ENCODE results near the gene PLAC8.

Gene PLAC8

GRCh38 chr4:83109480-83110222, 4.9 kb downstream of the PLAC8 start:
- CTCF ChIA-PET = interaction anchor here (0.6 to 1.2 kb wide), 9 partner anchors 11 to 1026 kb away, joined by 3 to 9 read pairs (median 3); no protein-coding TSS in a partner anchor
- POLR2A ChIA-PET (ENCODE audit: low non-redundant PET) = interaction anchor here (0.6 to 1.4 kb wide), 3 partner anchors 33 to 141 kb away, joined by 3 to 6 read pairs (median 4); partner anchors contain the start of gene COPS4
- DNase-seq (ENCODE audit: low spot score) = peak; percentile 20

GRCh38 chr4:83108101-83108861, 6.2 kb downstream of the PLAC8 start:
- POLR2A ChIA-PET (ENCODE audit: low non-redundant PET) = no interaction called here
- no peak overlapping the region for H3K27ac ChIP-seq
- no peak for DNase-seq (ENCODE audit: low spot score)
- TF ChIP-seq CTCF (conservative IDR thresholded peaks at IDR 0.05; ENCODE audit: low read depth) = no peak
- CTCF ChIA-PET = no interaction called here

More at GRCh38 chr4:83109480-83110222, 4.9 kb downstream of the PLAC8 start:
- TF ChIP-seq CTCF (conservative IDR thresholded peaks at IDR 0.05; ENCODE audit: low read depth) = no peak
- peak overlapping the region; percentile 81 for H3K27ac ChIP-seq

DNA sequence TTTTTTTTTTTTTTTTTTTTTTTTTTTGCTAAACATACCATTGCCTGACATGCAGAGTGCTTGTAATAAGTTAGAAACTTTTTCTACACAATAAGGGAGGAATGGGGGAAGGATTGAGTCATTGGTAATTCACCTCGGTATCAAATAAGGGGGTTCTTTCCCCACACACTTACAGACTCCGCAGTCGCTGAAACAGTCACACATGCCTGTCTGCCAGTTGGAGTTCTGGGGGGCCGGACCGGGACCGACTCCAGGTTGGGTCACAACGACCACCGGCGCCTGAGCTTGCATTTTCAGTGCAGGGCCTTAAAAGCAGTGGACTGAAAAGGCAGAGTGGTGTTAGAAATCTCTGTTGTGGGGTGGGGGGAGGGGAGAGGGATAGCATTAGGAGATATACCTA, 6.9 kb downstream of the PLAC8 start:
- POLR2A ChIA-PET (ENCODE audit: low non-redundant PET) = interaction anchor here (0.6 kb wide), 1 partner anchor 10 kb away, joined by 7 read pairs; no protein-coding TSS in a partner anchor
- TF ChIP-seq CTCF (conservative IDR thresholded peaks at IDR 0.05; ENCODE audit: low read depth) = no peak
- CTCF ChIA-PET = no interaction called here
- H3K27ac ChIP-seq = no peak overlapping the region
- DNase-seq (ENCODE audit: low spot score) = no peak

GRCh38 chr4:83104991-83105390, 9.5 kb downstream of the PLAC8 start:
- DNase-seq (ENCODE audit: low spot score) = no peak
- POLR2A ChIA-PET (ENCODE audit: low non-redundant PET) = no interaction called here
- CTCF ChIA-PET = interaction anchor here (0.6 kb wide), 1 partner anchor 465 kb away, joined by 4 read pairs; no protein-coding TSS in a partner anchor
- no peak overlapping the region for H3K27ac ChIP-seq
- no peak for TF ChIP-seq CTCF (conservative IDR thresholded peaks at IDR 0.05; ENCODE audit: low read depth)

- H3K27ac ChIP-seq = no peak overlapping the region
- CTCF ChIA-PET = interaction anchor here (0.6 to 1.2 kb wide), 2 partner anchors 22 to 41 kb away, joined by 3 to 5 read pairs; no protein-coding TSS in a partner anchor
- no peak for DNase-seq (ENCODE audit: low spot score)
- POLR2A ChIA-PET (ENCODE audit: low non-redundant PET) = no interaction called here
- TF ChIP-seq CTCF (conservative IDR thresholded peaks at IDR 0.05; ENCODE audit: low read depth) = no peak
These were observed 18.1 kb downstream of the PLAC8 start for GRCh38 chr4:83096397-83096796.

DNA sequence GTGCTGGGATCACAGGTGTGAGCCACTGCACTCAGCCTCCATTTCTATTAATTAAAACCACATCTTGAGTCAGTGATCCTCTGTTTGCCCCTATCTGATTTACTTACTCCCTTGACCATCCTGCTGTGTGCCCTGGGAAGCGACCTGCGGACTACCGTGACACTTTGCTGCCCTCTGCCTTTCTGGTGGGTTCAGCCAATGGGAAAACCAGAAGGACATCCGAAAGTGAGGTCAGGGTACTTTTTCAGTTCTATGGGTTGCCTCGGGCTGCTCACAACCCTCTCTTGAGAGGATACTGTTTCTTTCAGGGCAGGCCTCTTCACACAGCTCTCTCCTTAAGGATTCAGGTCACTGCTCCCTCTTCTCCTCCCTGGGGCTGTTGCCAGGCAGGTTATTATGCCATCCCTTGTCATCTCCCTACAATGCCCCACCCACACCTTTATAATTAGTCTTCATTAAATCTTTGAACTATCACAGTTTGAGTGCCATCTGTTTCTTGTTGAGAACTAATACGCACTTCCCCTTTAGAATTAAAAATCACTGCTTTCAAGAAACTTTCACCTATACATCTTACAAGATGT, 21.4 kb downstream of the PLAC8 start:
- ChIA-PET POLR2A (ENCODE audit: low non-redundant PET) (no interaction called here), CTCF (no interaction called here)
- DNase-seq (ENCODE audit: low spot score) = peak; percentile 5
- no peak for TF ChIP-seq CTCF (conservative IDR thresholded peaks at IDR 0.05; ENCODE audit: low read depth)
- no peak overlapping the region for H3K27ac ChIP-seq
